Measurements from ENCODE around the gene SPAG16.

GRCh38 chr2:214451516-214452275, 1167.4 kb downstream of the SPAG16 start:
- TF ChIP-seq POLR2A (IDR thresholded peaks at IDR 0.05) (no peak), CTCF (IDR thresholded peaks at IDR 0.05) (no peak)

All from heart left ventricle (tissue), 13 donors.